Ovary (tissue), 10 donors: ENCODE results near the gene SNRPD1. TPM values are rescaled to one million over a fixed set of nuclear protein-coding genes. Genes with fewer than 3 reads are reported as not detected.
"Not testable (repeated sequence)": the region's sequence is repeated elsewhere in the genome, so short reads cannot be mapped to it uniquely, and the experiment has no call there.

Experiments
- DNase-seq, 5 donors: peaks; one replicate each; pipeline ENCODE4 v3.0.0-alpha.2; 2019 to 2020
- H3K27ac ChIP-seq, 2 donors: fragments of 200-600 bp; one replicate each; pipeline versions ENCODE4 v1.5.1 to v1.8.0; 2019 to 2022
- H3K27me3 ChIP-seq: fragments of 200-600 bp; one replicate; pipeline ENCODE4 v1.8.0; 2022
- H3K36me3 ChIP-seq: fragments of 200-600 bp; sonication (generic); one replicate; pipeline ENCODE4 v1.5.1; 2019
- H3K4me1 ChIP-seq: one replicate; pipeline ENCODE4 v1.8.1; 2013; ENCODE audit warnings: mild to moderate bottlenecking, moderate library complexity; ENCODE audit not compliant: insufficient read depth
- H3K4me3 ChIP-seq: fragments of 200-600 bp; sonication (generic); one replicate; pipeline ENCODE4 v1.5.1; 2017
- H3K9me3 ChIP-seq, 2 donors: fragments of 200-600 bp in 1 of 2; sonication (generic) in 1 of 2; one replicate each; pipeline versions ENCODE4 v1.5.1 to v1.8.1; 2013 to 2019; ENCODE audit warnings: mild to moderate bottlenecking in 1 of 2, moderate library complexity in 1 of 2
- EP300 ChIP-seq: sonication (generic); formaldehyde crosslinking; IDR thresholded peaks from one replicate; pipeline ENCODE4 v1.6.1; 2017; ENCODE audit warnings: antibody characterized with exemption
- POLR2A ChIP-seq: fragments of 450-650 bp; IDR thresholded peaks from one replicate; pipeline ENCODE4 v1.6.1; 2017; ENCODE audit warnings: antibody characterized with exemption, mild to moderate bottlenecking, moderate library complexity
- WGBS, 3 donors: extraction: QIAGEN DNeasy Blood & Tissue Kit in 1 of 3; methylation state at CpG; one replicate each; pipeline versions ENCODE4 v1.1.5 to v1.1.7; 2013 to 2017; 5-methylcytosine and 5-hydroxymethylcytosine counted together
- intact Hi-C, 4 donors: fragments of 100-400 bp; cut with DNase I; formaldehyde crosslinking; loops; one replicate each; pipeline versions ENCODE4 v1.11.0 to v1.15.1; 2022 to 2023
- long read RNA-seq, 3 donors: library from polyadenylated mRNA in 2 of 3; unstranded in 2 of 3; transcript quantifications; one replicate each; pipeline ENCODE4 v2.0.0 and lab custom pipeline, GENCODE V29; 2021 to 2026
- polyA plus RNA-seq, 2 donors: library from polyadenylated mRNA; stranded (reverse); fragments of 200-250 nt in 1 of 2; fragments of 350-450 nt in 1 of 2; fragmentation: Illumina TruSeq in 1 of 2; extraction: RNeasy Lipid Tissue Mini Kit (QIAGEN cat#74804) in 1 of 2; gene quantifications; one replicate each; pipeline ENCODE4 v1.2.3, GENCODE V29; 2013 to 2014
- total RNA-seq, 7 donors: library from RNA; depleted of rRNA in 2 of 7; stranded (reverse); fragments of >200 nt in 2 of 7; fragmentation: NEBNext Ultra II Directional in 3 of 7; extraction: Animal tissue kit (Norgen Biotek cat#: 25700) in 3 of 7; gene quantifications; one replicate each; pipeline versions ENCODE4 v1.1.0 to v1.2.4, GENCODE V29; 2016 to 2023
- TF ChIP-seq, protein P1 (sequence below), 3 donors: fragments of 450-650 bp in 2 of 3; fragments of 200-600 bp in 1 of 3; IDR thresholded peaks; one replicate each; pipeline versions ENCODE4 v1.5.1 to v1.8.0; 2016 to 2022; ENCODE audit warnings: antibody characterized with exemption in 3 of 3, mild to moderate bottlenecking in 1 of 3
- donor health status: DM: no; HTN: no; CAD: no; lungs with moderate emphysema.
- donor health status: DM: no; HTN: no; CAD: no.
- donor health status: Bipolar disorder and iron deficiency.
- donor health status: DM: yes; HTN: yes; CAD: no.
- donor health status: DM: no; HTN: no; CAD: no.
- donor health status: DM: yes; HTN: yes; CAD: no.

SNRPD1 gene
- 10 to 100 TPM in 5 of 7 donors, 1 to 10 TPM in 2; 3.9 to 52.0 (median 37.3) TPM for total RNA-seq
- polyA plus RNA-seq: 10 to 100 TPM; 15.6 to 64.4 TPM
- long read RNA-seq, donor 1, full-length matches to known transcripts: 46 of 52 reads
- long read RNA-seq, donor 1, partial matches to known transcripts: 0 of 52 reads
- long read RNA-seq, donor 1, other reads (novel, unspliced or antisense): 6 of 52 reads
- long read RNA-seq, donor 2, full-length matches to known transcripts: 173 of 180 reads
- long read RNA-seq, donor 2, partial matches to known transcripts: 7 of 180 reads
- long read RNA-seq, donor 2, other reads (novel, unspliced or antisense): 0 of 180 reads
- long read RNA-seq, donor 3, full-length matches to known transcripts: 44 of 51 reads
- long read RNA-seq, donor 3, partial matches to known transcripts: 0 of 51 reads
- long read RNA-seq, donor 3, other reads (novel, unspliced or antisense): 7 of 51 reads

DNA sequence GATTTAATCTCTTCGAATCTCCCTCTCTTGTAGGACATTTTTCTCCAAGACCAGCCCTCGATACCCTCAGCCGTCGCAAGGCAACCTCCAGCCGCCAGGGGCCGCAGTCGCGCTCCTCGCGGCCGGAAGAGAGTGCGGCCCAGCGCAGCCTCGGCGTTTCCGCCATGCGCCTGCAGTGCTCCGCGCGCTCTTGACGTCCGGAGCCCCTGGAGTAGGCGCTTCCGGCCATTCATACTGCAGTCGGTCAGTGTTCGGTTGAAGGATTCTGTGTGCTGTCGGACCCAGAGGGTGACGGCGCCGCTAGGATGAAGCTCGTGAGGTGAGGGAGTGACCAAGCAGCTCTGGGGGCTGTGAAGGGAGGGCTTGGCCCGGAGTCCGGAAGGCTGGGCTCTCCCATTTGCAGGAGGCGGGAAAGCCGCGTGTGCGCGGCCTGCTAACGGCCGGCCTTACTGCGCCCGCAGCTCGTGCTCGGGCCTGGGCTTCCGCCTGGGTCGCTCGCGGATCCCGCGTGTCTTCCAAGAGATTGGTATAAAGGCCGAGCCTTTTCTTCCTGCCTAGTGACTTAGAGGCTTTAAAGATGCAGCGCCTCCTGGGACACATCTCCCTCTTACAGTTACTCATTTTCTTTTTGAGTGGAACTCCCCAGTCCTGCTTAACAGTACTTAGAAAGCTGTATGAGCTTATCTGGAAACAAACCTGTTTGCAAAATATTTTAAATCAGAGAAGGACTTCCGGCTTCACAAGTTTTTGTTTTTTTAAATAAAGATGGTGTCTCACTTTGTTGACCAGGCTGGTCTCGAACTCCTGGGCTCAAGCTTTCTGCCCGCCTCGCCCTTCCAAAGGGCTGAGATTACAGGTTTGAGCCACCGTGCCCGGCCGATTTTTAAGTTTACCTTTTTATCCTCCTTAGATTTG is at the start of gene SNRPD1:
Gene SNRPD1, plus strand, starts transcription at position 190 of the 915 bp plus-strand sequence. Its CDS starts 116 bp downstream, at position 306.
- H3K36me3 ChIP-seq: no peaks in the 10 kb centered on the region
- 0 to 1% (median 0%) methylated on average over 52 to 59 of the region's 59 CpGs for WGBS, 3 donors

DNA sequence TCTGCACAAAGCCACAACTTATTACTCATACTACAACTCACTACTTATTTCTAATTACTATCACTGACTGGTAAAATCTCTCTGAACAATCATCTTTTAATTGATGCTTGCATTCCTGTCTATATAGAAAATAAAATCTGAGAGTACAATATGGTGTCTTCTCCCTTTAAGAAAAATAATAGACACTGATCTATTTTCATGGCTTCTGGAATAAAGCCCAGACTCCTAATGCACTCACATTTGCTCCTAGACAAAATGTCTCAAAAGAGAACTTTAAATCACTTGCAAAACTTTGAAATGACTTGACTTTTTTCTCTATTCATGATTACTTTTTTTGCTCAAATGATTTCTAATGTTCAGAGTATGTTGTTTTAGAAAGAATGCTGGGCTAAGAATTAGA is 40.3 kb upstream of the SNRPD1 start:
- Histone ChIP-seq H3K36me3 (no peaks in the 10 kb centered on the region), H3K27ac (no peak overlapping the region), H3K4me3 (no peak overlapping the region), H3K9me3 (no peaks in the 10 kb centered on the region), H3K27me3 (no peaks in the 10 kb centered on the region), H3K4me1 (peaks cover 2% of the 10 kb centered on the region)
- intact Hi-C loops: no loop called here
- TF ChIP-seq, protein P1, sequence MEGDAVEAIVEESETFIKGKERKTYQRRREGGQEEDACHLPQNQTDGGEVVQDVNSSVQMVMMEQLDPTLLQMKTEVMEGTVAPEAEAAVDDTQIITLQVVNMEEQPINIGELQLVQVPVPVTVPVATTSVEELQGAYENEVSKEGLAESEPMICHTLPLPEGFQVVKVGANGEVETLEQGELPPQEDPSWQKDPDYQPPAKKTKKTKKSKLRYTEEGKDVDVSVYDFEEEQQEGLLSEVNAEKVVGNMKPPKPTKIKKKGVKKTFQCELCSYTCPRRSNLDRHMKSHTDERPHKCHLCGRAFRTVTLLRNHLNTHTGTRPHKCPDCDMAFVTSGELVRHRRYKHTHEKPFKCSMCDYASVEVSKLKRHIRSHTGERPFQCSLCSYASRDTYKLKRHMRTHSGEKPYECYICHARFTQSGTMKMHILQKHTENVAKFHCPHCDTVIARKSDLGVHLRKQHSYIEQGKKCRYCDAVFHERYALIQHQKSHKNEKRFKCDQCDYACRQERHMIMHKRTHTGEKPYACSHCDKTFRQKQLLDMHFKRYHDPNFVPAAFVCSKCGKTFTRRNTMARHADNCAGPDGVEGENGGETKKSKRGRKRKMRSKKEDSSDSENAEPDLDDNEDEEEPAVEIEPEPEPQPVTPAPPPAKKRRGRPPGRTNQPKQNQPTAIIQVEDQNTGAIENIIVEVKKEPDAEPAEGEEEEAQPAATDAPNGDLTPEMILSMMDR (IDR thresholded peaks at IDR 0.05): no peak
- TF ChIP-seq EP300: no peak
- no peak for TF ChIP-seq POLR2A
- no peak for DNase-seq

More for the DNA sequence above, at the start of gene SNRPD1:
- H3K4me3 ChIP-seq: peak within 1 kb of the TSS; percentile 77
- no peaks in the 10 kb centered on the region for H3K27me3 ChIP-seq
- intact Hi-C loops: no loop called here
- peak within 1 kb of the TSS; percentile 7 to 32 for H3K27ac ChIP-seq
- DNase-seq: peak; percentile 80 to 93 (median 84)
- peaks cover 8% of the 10 kb centered on the region for H3K4me1 ChIP-seq
- no peaks in the 10 kb centered on the region for H3K9me3 ChIP-seq
- TF ChIP-seq POLR2A: peak; percentile 41
- TF ChIP-seq, protein P1 (IDR thresholded peaks at IDR 0.05): peak; percentile 86 to 89 (median 89)
- no peak for TF ChIP-seq EP300

DNA sequence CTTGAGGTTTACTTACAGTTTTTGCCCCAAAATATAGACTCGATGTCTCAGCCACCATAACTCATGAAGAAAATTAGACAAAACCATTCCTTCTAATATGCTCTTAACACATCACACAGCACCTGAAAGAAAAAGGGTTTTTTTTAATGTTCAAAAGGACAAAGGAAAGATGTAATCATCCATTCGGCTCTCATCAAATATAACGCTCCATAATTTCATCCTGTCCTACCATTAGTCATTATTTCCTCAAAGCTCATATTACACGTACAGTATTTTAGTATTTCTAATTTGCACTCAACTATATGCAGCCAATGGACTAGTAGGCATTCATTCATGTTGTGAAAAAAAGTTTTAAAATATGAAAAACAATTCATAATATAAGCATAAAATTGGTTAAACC is 36.5 kb upstream of the SNRPD1 start:
- no peaks in the 10 kb centered on the region for H3K9me3 ChIP-seq
- no peaks in the 10 kb centered on the region for H3K27me3 ChIP-seq
- TF ChIP-seq, protein P1 (IDR thresholded peaks at IDR 0.05): no peak
- no peak for TF ChIP-seq POLR2A
- TF ChIP-seq EP300: no peak
- 88 to 95% (median 91%) methylated on average over 4 of the region's 4 CpGs for WGBS, 3 donors
- H3K36me3 ChIP-seq: no peaks in the 10 kb centered on the region
- no peak overlapping the region for H3K4me3 ChIP-seq
- H3K4me1 ChIP-seq: peaks cover 2% of the 10 kb centered on the region
- intact Hi-C loops: no loop called here
- H3K27ac ChIP-seq: no peak overlapping the region
- no peak for DNase-seq

DNA sequence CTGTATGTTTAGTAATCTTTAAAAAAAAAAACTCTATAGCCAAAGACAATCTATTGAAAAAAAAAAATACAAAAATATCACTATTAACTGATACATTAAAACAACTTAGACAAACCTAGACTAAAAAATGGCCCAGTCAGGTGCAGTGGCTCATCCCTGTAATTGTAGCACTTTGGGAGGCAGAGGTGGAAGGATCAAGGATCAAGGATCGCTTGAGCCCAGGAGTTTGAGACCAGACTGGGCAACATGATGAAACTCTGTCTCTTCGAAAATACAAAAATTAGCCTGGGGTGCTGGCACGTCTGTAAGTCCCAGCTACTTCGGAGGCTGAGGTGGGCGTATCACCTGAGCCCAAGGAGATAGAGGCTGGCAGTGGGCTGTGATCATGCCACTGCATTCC is 27.7 kb upstream of the SNRPD1 start:
- Histone ChIP-seq H3K4me3 (no peak overlapping the region), H3K36me3 (no peaks in the 10 kb centered on the region), H3K4me1 (no peaks in the 10 kb centered on the region), H3K27me3 (no peaks in the 10 kb centered on the region), H3K9me3 (no peaks in the 10 kb centered on the region), H3K27ac (no peak overlapping the region)
- WGBS, 3 donors: 91 to 93% (median 91%) methylated on average over 5 of the region's 5 CpGs
- TF ChIP-seq EP300 (no peak), POLR2A (no peak)
- TF ChIP-seq, protein P1 (IDR thresholded peaks at IDR 0.05): no peak
- intact Hi-C loops: no loop called here
- no peak for DNase-seq

DNA sequence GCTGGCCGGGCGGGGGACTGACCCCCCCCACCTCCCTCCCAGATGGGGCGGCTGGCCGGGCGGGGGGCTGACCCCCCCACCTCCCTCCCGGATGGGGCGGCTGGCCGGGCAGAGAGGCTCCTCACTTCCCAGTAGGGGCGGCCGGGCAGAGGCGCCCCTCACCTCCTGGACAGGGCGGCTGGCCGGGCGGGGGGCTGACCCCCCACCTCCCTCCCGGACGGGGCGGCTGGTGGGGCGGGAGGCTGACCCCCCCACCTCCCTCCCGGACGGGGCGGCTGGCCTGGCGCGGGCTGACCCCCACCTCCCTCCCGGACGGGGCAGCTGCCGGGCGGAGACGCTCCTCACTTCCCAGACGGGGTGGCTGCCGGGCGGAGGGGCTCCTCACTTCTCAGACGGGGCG is 19.8 kb upstream of the SNRPD1 start:
- WGBS, 3 donors: 73 to 96% (median 92%) methylated on average over 3 to 22 of the region's 33 CpGs
- intact Hi-C loops: not testable (repeated sequence)

More for the DNA sequence above, 19.8 kb upstream of the SNRPD1 start:
- H3K27ac ChIP-seq, H3K4me3 ChIP-seq, H3K36me3 ChIP-seq, DNase-seq, H3K27me3 ChIP-seq, H3K9me3 ChIP-seq, H3K4me1 ChIP-seq: not testable (repeated sequence)
